ENCODE data around the gene DAB2IP.

Gene DAB2IP

GRCh38 chr9:121701736-121702261 is 50.4 kb downstream of the DAB2IP start:
- no peak for DNase-seq (ENCODE audit: low spot score)

- DNase-seq (ENCODE audit: low spot score), result no peak
Measured at GRCh38 chr9:121703014-121703734, 51.7 kb downstream of the DAB2IP start.

DNA sequence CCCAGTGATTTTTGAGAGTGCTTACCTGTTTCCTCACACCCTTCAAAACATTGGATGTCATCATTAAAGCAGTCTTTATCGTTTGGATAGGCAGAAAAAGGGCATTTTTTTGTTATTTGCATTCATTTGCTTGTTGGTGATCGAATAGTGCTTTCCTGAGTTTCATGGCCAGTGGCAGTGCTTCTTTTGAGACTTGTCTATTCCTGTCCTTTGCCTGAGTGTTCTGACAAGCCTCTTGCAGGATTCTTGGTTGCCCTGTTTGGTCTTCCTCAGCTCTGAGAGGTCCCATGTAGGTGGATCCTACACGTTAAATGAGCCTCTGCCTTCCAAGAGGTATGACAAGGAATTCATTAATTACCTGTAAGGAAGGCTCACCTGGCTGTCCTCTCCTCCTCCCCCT is 52.8 kb downstream of the DAB2IP start:
- no peak for DNase-seq (ENCODE audit: low spot score)

- no peak for DNase-seq (ENCODE audit: low spot score)
Measured at GRCh38 chr9:121706149-121706750, 54.8 kb downstream of the DAB2IP start.

- DNase-seq (ENCODE audit: low spot score), result no peak
Measured at GRCh38 chr9:121707477-121708424, 56.3 kb downstream of the DAB2IP start.

- DNase-seq (ENCODE audit: low spot score), result no peak
Measured at GRCh38 chr9:121708768-121709488, 57.5 kb downstream of the DAB2IP start.

GRCh38 chr9:121709798-121710197 is 58.4 kb downstream of the DAB2IP start:
- DNase-seq (ENCODE audit: low spot score), result peak; percentile 40

- no peak for DNase-seq (ENCODE audit: low spot score)
Measured at GRCh38 chr9:121711281-121711680, 59.8 kb downstream of the DAB2IP start.

DNA sequence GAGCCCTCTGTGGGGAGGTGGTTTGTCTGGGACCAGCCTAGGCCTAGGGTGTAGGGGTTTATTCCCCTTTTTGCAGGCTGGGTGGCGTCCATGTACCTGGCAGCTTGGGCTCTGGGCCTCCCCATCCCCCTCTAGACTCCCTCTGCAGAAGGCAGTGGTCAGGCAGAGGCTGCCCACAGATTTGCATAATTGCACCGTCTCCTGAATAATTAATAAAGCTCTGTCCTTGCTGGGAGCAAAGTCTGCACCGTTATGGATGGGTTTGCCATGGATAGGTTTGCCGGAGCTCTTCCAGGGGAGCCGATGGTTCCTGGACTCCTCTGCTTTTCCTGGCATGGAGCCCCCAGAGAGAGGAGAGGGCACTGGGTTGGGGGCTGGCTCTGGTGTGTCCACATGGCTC is 60.4 kb downstream of the DAB2IP start:
- no peak for DNase-seq (ENCODE audit: low spot score)

GRCh38 chr9:121713400-121714070 is 62.1 kb downstream of the DAB2IP start:
- DNase-seq (ENCODE audit: low spot score), result no peak

GRCh38 chr9:121714075-121714705 is 62.8 kb downstream of the DAB2IP start:
- DNase-seq (ENCODE audit: low spot score), result no peak

- DNase-seq (ENCODE audit: low spot score), result no peak
Measured at GRCh38 chr9:121714873-121715272, 63.4 kb downstream of the DAB2IP start.

- DNase-seq (ENCODE audit: low spot score), result no peak
Measured at GRCh38 chr9:121717141-121717991, 65.9 kb downstream of the DAB2IP start.

DNA sequence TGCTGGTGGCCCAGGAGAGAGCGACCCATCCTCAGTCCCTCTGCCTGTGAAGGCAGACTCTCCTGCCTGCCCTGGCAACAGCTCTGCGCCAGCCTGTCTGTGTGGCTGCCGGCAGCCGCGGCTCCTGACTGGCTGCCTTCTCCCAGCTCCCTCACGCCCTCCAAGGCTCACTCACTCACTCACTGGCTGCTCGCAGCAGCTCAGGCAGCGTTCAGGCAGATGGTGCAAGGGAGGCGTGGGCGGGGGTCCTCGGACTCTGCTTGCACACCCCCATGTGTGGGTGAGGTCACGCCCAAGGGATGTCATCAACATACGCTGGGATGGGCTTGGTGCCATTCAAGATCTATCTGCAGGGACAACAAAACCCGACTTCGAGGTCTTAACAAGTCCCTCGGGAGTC is 66.7 kb downstream of the DAB2IP start:
- DNase-seq (ENCODE audit: low spot score), result no peak

DNA sequence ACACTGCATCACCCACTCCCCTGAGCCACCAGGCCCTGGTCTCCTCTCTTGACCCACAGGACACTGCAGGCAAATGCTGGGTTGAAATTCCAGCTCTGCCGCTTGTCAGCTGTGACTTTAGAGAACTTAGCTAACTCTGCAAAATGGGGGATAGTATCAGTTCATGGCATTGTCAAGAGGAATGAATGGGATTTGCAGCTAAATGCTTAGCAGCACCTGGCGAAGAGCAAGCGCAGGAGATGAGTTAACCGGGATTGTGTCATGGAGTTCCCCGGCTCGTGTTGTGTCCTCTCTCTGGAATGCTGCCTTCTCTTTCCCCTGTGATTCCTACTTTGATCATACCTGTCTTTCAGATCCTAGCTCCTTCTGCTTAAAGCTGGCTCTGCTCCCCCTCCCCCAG is 67.1 kb downstream of the DAB2IP start:
- peak; percentile 36 for DNase-seq (ENCODE audit: low spot score)

DNA sequence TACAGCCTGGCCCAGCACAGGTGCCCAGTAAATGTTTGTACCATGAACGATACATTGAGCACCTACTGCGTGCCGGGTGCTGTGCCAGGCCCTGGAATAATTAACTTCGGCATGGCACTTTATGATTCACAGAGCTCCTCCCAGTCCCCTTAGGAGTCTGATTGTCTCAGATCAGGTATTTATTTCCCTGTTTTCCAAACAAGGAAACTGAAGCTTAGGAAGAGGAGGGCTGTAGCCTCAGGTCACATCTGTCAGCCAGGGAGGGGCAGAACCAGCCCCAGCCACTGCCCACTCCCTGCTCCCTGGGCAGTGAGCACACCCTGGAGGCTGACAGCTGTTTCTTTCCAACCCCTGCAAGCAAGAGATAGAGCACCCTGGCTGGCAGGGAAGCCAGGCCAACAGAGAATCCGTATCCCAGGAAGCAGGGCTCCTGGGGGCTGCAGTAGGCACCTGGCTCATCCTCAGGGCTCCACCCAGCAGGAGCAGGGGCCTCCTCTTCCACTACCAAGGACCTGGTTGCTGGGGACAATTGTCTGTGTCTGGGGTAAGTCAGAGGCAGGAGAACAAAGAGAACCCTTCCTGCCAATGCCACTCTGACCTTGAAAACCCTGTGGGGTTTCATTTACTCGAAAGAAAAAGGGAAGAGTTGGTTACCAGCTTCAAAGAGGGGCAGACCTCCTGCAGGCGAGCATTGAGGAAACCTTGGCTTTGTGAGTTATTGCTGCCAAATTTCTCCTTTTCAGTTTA is 69.0 kb downstream of the DAB2IP start:
- DNase-seq (ENCODE audit: low spot score), result peak; percentile 89

DNA sequence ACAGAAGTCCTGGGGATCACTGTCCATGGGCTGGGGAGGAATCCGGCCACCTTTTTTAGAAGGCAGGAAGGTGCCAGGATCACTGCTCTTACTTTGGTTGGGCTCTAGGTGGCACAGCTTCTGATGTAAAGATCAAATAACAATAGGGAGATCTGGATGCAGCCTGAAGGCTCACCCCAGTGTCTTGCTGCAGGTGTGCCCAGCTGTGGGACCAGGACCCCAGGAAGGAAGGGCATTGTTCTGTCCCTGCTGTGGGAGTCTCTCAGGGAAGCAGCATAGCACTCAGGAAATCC is 69.6 kb downstream of the DAB2IP start:
- DNase-seq (ENCODE audit: low spot score), result peak; percentile 32

DNA sequence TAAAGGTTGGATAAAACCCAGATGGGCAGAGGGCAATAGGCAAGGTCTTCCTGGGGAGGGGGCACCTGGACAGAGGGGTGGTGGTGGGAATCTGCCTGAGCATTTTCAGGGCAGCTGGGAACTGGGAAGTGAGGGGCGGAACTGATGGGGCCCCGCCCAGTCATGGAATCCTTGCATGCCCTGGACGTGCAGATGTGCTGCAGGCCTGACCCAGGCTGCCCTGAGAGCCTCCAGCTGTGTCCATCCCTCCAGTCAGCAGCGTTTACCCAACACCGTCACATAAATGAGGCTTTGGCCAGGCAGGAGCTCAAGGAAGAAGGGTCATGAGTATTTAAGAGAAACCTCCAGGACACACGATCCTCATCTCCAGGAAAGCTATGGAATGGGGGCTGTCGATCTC is 70.3 kb downstream of the DAB2IP start:
- no peak for DNase-seq (ENCODE audit: low spot score)

DNA sequence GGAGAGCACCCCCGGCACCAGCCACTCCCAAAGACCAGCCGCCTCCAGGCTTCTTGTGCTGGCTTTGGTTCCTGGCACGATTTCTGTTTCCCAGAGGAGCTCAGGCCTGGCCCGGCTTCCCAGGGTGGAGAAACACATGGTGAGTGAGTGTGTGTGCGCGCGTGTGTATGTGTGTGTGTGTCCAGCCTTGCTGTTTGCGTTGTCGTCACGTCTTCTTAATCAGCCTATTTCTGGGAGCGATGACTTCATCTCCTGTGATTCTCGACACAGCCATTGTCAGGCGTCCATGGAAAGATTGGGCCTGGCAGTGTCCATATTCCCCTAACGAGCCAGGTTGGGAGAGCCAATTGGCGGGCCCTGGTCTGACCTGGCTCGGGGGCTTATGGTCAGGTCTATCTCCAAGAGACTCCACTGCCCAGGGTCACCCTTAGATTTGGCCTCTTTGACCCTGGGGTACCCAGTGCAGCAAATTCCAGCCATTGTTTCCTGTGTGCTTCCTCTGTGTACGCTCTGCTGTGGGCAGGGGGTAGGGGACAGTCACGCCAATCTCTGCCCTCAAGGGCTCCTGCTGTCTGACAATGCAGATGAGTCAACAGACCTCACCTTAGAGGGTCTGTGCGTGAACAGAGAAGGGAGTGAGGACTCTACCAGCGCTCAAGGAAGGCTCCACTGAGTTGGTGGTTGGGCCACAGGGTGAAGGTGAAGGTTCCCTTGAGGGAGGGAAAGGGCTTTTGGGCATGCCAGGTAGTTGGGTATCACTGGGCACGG is 73.8 kb downstream of the DAB2IP start:
- peak; percentile 64 for DNase-seq (ENCODE audit: low spot score)
